ENCODE data around the gene PDE3B. TPM values are rescaled to one million over a fixed set of nuclear protein-coding genes. Genes with fewer than 3 reads are reported as not detected.

PDE3B gene
- total and polyA plus RNA-seq, 9 of the 15 experiments (the other 6 are each of a cell fraction or from before 2014, with no cell fraction given) = 2.3 to 22.5 (median 12.2) TPM

- TF ChIP-seq CTCFL (IDR thresholded peaks at IDR 0.05; ENCODE audit: borderline replicate concordance, insufficient read depth, low read depth, low read length, poor library complexity, severe bottlenecking) (no peak), ZNF75A (CRISPR knock-in tag; IDR thresholded peaks at IDR 0.05) (no peak), ZNF140 (CRISPR knock-in tag; IDR thresholded peaks at IDR 0.05) (no peak)
Measured at GRCh38 chr11:14617241-14618027, 26.2 kb upstream of the PDE3B start (continued).

GRCh38 chr11:14618060-14618459 lies 25.5 kb upstream of the PDE3B start:
- CTCF ChIA-PET (ENCODE audit: low intra/inter-chr PET ratio) = no interaction called here
- no peak for TF ChIP-seq ZNF740 (CRISPR knock-in tag; IDR thresholded peaks at IDR 0.05)
- no peak for TF ChIP-seq ZNF740 (tag; IDR thresholded peaks at IDR 0.05)
- TF ChIP-seq PHB2 (IDR thresholded peaks at IDR 0.05; ENCODE audit: low read depth) = no peak
- no peak for TF ChIP-seq BACH1 (tag; IDR thresholded peaks at IDR 0.05)
- TF ChIP-seq U2AF1 (optimal IDR thresholded peaks at IDR 0.05; ENCODE audit: low read depth, low read length) = no peak
- no peak for TF ChIP-seq RUNX1 (IDR thresholded peaks at IDR 0.05; ENCODE audit: low read depth)
- no peak for TF ChIP-seq ZBTB7A (IDR thresholded peaks at IDR 0.05; ENCODE audit: borderline replicate concordance, control insufficient read depth, low read depth, low read length)
- no peak for TF ChIP-seq ZNF324 (CRISPR knock-in tag; IDR thresholded peaks at IDR 0.05)
- TF ChIP-seq GATAD2A (IDR thresholded peaks at IDR 0.05) = no peak
- no peak for TF ChIP-seq HNRNPH1 (optimal IDR thresholded peaks at IDR 0.05; ENCODE audit: low read depth, low read length)
- no peak for TF ChIP-seq RFX5 (IDR thresholded peaks at IDR 0.05; ENCODE audit: low read depth, low read length)
- no peak for TF ChIP-seq ZNF707 (CRISPR knock-in tag; conservative IDR thresholded peaks at IDR 0.05)
- TF ChIP-seq ZNF282 (CRISPR knock-in tag; IDR thresholded peaks at IDR 0.05) = no peak
- no peak for TF ChIP-seq PTBP1 (IDR thresholded peaks at IDR 0.05; ENCODE audit: low read depth, low read length)
- TF ChIP-seq CHD1 (IDR thresholded peaks at IDR 0.05; ENCODE audit: low read length) = no peak
- no peak for TF ChIP-seq DDX20 (tag; IDR thresholded peaks at IDR 0.05; ENCODE audit: low read depth)
- TF ChIP-seq GABPB2 (CRISPR knock-in tag; conservative IDR thresholded peaks at IDR 0.05) = no peak

More at GRCh38 chr11:14618060-14618459, 25.5 kb upstream of the PDE3B start:
- Histone ChIP-seq H2AFZ (ENCODE audit: low read depth, low read length) (no peak overlapping the region), H3K4me3 (no peak overlapping the region), H4K20me1 (replicated peaks; ENCODE audit: control insufficient read depth, insufficient read depth, low read length) (no peaks in the 10 kb centered on the region), H3K36me3 (ENCODE audit: control insufficient read depth, insufficient read depth, low read length) (peaks cover 58% of the 10 kb centered on the region), H3K4me2 (ENCODE audit: insufficient read depth, low read length) (no peak overlapping the region), H3K9ac (ENCODE audit: insufficient read depth in 1 of 2, low read depth in 2 of 2, low read length in 2 of 2) (no peak overlapping the region), H3K9me1 (ENCODE audit: control insufficient read depth, insufficient read depth, low read length) (no peaks in the 10 kb centered on the region), H3K9me3 (replicated peaks; ENCODE audit: control insufficient read depth, insufficient read depth, low read depth, low read length) (no peaks in the 10 kb centered on the region), H3K4me1 (replicated peaks in 1 of 2; ENCODE audit: control insufficient read depth in 2 of 2, insufficient read depth in 2 of 2, low read length in 2 of 2) (no peaks in the 10 kb centered on the region), H3K79me2 (ENCODE audit: control insufficient read depth, insufficient read depth, low read length) (peaks cover 23% of the 10 kb centered on the region; the same call in 2 of the 3 replicates), H3K27ac (ENCODE audit: extremely low read depth, low read depth, low read length) (no peak overlapping the region), H3K27me3 (ENCODE audit: control insufficient read depth in 2 of 2, insufficient read depth in 2 of 2, low read length in 2 of 2) (no peaks in the 10 kb centered on the region)
- no TSS peak for BruUV-seq (replicated peaks)
- in situ Hi-C loops (cut with MboI) (no loop called here), intact Hi-C loops (cut with micrococcal nuclease) (no loop called here)
- DNase-seq (ENCODE audit: extremely low read depth in 1 of 4, low spot score in 3 of 4) (no peak), FAIRE-seq (no peak), ATAC-seq (no peak)
- WGBS (ENCODE audit: insufficient coverage, low coverage, missing lambda C conversion rate) = 94% methylated on average over 2 of the region's 2 CpGs
- POLR2A ChIA-PET = interaction anchor here (0.6 kb wide), 1 partner anchor 183 kb away, joined by 3 read pairs; no protein-coding TSS in a partner anchor

All from K562 (cell line).